ENCODE measurements around the gene EEIG1.

Gene EEIG1

DNA sequence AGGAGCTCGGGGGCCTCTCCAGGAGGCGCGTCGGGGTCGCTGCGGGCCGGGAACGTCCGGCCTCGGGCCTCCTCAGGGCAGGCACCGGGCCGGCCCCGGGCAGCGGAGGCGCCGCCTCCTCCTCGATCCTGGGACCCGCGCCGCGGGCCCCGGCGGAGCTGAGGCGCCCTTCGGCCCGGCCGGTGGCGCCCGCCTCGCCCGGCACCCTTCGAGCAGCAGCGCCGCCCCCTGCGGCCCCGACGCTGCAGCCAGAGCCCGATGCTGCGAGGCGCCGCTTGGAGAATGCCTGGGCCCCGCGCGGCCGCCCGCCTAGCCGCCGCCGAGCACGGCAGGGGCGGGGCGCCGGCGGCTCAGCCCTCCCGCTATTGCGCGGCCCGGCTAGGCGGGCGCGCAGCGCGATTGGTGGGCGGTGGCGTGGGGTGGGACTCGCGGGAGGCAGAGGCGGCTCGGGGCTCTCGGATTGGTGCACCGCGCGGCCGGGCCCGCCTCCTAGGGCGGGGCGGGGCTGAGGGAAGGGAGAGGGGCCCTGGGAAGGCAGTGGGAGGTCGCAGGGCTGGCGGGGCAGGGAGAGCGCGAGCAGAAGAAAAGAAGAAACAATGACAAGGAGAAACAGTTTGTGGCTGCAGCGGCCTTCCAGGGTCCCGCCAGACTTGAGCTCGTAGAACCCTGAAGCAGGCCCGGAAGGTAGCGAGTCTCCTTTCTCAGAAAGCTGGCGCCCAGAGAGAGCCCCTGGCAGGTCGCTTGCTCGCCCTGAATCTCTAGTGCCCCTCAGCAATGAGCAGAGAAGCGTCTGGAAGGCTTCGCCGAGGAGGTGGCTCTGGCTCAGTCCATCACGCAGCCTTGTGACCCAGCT lies at the start of gene EEIG1:
Gene EEIG1, minus strand, starts transcription at position 284 of the 853 bp plus-strand sequence. CDS start 852 bp downstream, outside the sequence.
- ChIA-PET CTCF (interaction anchor here (0.6 to 1.4 kb wide), 2 partner anchors 38 to 370 kb away, joined by 3 read pairs; no protein-coding TSS in a partner anchor), POLR2A (interaction anchor here (1.0 to 1.9 kb wide), 7 partner anchors 10 to 178 kb away, joined by 3 to 6 read pairs (median 3); no protein-coding TSS in a partner anchor)

DNA sequence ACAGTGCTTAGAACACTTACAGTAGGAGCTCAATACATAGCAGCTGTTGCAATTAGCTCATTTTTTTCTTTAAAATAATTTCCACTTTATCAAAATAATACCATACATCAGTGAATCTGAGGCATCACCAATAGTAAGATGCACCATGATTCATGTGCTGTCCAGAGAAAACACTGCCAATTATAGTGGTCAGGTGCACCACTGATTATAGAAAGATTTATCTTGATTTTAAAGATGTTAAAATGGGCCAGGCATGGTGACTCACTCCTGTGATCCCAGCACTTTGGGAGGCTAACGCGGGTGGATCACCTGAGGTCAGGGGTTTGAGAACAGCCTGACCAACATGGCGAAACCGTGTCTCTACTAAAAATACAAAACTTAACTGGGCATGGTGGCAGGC lies 46.9 kb upstream of the EEIG1 start:
- no peak for TF ChIP-seq NFRKB (IDR thresholded peaks at IDR 0.05)
- TF ChIP-seq ZNF384 (IDR thresholded peaks at IDR 0.05) = no peak
- no peak for TF ChIP-seq TARDBP (IDR thresholded peaks at IDR 0.05)
- TF ChIP-seq FOXA1 (IDR thresholded peaks at IDR 0.05) = no peak
- no peak for TF ChIP-seq FOXK2 (IDR thresholded peaks at IDR 0.05)
- TF ChIP-seq L3MBTL2 (conservative IDR thresholded peaks at IDR 0.05) = no peak
- TF ChIP-seq ARNT (IDR thresholded peaks at IDR 0.05) = no peak
- TF ChIP-seq HDGF (IDR thresholded peaks at IDR 0.05; ENCODE audit: borderline replicate concordance) = no peak
- TF ChIP-seq ELF4 (IDR thresholded peaks at IDR 0.05) = no peak
- TF ChIP-seq, protein P1, sequence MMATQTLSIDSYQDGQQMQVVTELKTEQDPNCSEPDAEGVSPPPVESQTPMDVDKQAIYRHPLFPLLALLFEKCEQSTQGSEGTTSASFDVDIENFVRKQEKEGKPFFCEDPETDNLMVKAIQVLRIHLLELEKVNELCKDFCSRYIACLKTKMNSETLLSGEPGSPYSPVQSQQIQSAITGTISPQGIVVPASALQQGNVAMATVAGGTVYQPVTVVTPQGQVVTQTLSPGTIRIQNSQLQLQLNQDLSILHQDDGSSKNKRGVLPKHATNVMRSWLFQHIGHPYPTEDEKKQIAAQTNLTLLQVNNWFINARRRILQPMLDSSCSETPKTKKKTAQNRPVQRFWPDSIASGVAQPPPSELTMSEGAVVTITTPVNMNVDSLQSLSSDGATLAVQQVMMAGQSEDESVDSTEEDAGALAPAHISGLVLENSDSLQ (IDR thresholded peaks at IDR 0.05) = no peak
- TF ChIP-seq FOXM1 (IDR thresholded peaks at IDR 0.05; ENCODE audit: borderline replicate concordance) = no peak
- no peak for TF ChIP-seq SP1 (IDR thresholded peaks at IDR 0.05)
- TF ChIP-seq CTBP1 (IDR thresholded peaks at IDR 0.05; ENCODE audit: borderline replicate concordance) = no peak
- no peak for TF ChIP-seq SUZ12 (IDR thresholded peaks at IDR 0.05)
- no peak for TF ChIP-seq BHLHE40 (IDR thresholded peaks at IDR 0.05; ENCODE audit: borderline replicate concordance)
- ChIA-PET CTCF (interaction anchor here (0.8 kb wide), 1 partner anchor 84 kb away, joined by 4 read pairs; no protein-coding TSS in a partner anchor), POLR2A (interaction anchor here (1.4 kb wide), 1 partner anchor 48 kb away, joined by 3 read pairs; the partner anchor contains the start of gene EEIG1)
- DNase-seq (ENCODE audit: extremely low spot score) = no peak

More for the DNA sequence above, at the start of gene EEIG1:
- DNase-seq (ENCODE audit: extremely low spot score) = peak; percentile 98
- TF ChIP-seq, protein P1 (IDR thresholded peaks at IDR 0.05) = no peak
- TF ChIP-seq ELF4 (IDR thresholded peaks at IDR 0.05) = no peak
- no peak for TF ChIP-seq LEF1 (IDR thresholded peaks at IDR 0.05; ENCODE audit: borderline replicate concordance)
- TF ChIP-seq BHLHE40 (IDR thresholded peaks at IDR 0.05; ENCODE audit: borderline replicate concordance) = no peak
- TF ChIP-seq FOXK2 (IDR thresholded peaks at IDR 0.05) = no peak
- TF ChIP-seq CTBP1 (IDR thresholded peaks at IDR 0.05; ENCODE audit: borderline replicate concordance) = no peak
- TF ChIP-seq FOXA1 (IDR thresholded peaks at IDR 0.05) = no peak
- no peak for TF ChIP-seq FOXM1 (IDR thresholded peaks at IDR 0.05; ENCODE audit: borderline replicate concordance)
- no peak for TF ChIP-seq SP1 (IDR thresholded peaks at IDR 0.05)
- TF ChIP-seq TARDBP (IDR thresholded peaks at IDR 0.05) = no peak
- TF ChIP-seq NFRKB (IDR thresholded peaks at IDR 0.05) = no peak
- TF ChIP-seq ZNF384 (IDR thresholded peaks at IDR 0.05) = no peak
- no peak for TF ChIP-seq HDGF (IDR thresholded peaks at IDR 0.05; ENCODE audit: borderline replicate concordance)

DNA sequence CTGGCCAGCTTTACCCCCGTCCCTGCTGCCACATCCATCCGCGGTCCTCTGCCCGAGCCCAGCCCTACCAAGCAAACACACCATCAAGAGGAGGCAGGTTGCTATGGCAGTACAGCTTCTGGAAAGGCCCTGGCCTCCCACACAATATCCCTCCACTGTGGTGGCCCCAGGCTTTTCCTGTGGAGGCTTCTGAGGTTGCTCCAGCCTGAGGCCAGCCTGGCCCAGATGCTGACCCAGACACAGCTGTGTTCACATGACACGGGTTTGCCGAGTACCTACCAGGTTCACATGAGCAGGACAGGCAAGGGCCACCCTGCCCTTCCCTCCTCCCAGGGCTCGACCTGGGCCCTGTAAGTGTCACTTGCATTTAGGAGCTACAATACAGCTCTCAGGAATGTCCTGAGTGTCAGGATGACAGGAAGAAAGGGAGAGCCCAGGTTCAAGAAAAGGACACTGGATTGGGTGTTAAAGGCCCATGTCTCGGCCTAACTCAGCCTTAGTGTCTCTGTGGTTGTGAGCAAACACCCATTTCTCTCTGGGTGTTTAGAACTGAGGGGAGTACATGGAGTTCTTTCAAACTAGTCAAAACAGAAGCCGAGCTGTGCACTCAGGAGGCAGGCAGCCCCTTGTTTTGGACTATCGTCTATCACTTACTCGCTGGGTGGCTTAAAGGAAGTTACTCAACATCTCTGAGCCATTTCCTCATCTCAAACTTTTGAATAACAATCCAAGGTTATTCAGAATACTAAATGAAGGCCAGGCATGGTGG lies 46.2 kb upstream of the EEIG1 start:
- DNase-seq (ENCODE audit: extremely low spot score) = no peak
- ChIA-PET CTCF (interaction anchor here (0.8 kb wide), 1 partner anchor 83 kb away, joined by 4 read pairs; no protein-coding TSS in a partner anchor), POLR2A (interaction anchor here (1.4 kb wide), 1 partner anchor 47 kb away, joined by 3 read pairs; the partner anchor contains the start of gene EEIG1)

DNA sequence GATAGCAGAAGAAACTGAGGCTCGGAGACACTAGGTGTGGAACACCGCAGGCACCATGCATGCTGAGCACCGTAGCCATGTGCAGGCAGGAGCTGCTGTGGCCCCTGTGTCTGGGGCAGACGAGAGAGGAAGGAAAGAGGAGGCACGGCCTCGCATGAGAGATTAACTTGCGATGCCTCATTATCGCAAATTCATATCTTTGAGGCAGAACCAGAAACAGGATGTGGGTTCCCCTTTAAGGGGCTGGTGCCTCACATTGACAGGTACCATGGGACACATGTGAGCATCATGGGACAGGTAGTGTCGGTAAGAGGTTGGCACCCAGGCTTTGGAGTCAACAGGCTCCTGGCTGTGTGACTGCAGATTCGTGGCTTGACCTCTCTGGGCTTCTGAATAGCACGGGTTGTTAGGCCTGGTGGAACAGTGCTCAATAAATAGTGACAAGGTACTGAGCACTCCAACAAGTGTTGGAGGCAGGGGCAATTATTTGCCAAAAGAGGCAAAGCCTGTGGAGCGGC lies 45.5 kb upstream of the EEIG1 start:
- ChIA-PET POLR2A (no interaction called here), CTCF (interaction anchor here (0.7 kb wide), 1 partner anchor 1620 kb away, joined by 4 read pairs; no protein-coding TSS in a partner anchor)
- no peak for TF ChIP-seq FOXA1 (IDR thresholded peaks at IDR 0.05)
- no peak for TF ChIP-seq SUZ12 (IDR thresholded peaks at IDR 0.05)
- TF ChIP-seq L3MBTL2 (conservative IDR thresholded peaks at IDR 0.05) = no peak
- TF ChIP-seq LEF1 (IDR thresholded peaks at IDR 0.05; ENCODE audit: borderline replicate concordance) = no peak
- TF ChIP-seq ELF4 (IDR thresholded peaks at IDR 0.05) = no peak
- no peak for TF ChIP-seq CTBP1 (IDR thresholded peaks at IDR 0.05; ENCODE audit: borderline replicate concordance)
- TF ChIP-seq ARNT (IDR thresholded peaks at IDR 0.05) = no peak
- TF ChIP-seq, protein P1 (IDR thresholded peaks at IDR 0.05) = no peak
- TF ChIP-seq HDGF (IDR thresholded peaks at IDR 0.05; ENCODE audit: borderline replicate concordance) = no peak
- no peak for TF ChIP-seq ZNF384 (IDR thresholded peaks at IDR 0.05)
- no peak for TF ChIP-seq NFRKB (IDR thresholded peaks at IDR 0.05)
- TF ChIP-seq FOXM1 (IDR thresholded peaks at IDR 0.05; ENCODE audit: borderline replicate concordance) = no peak
- no peak for TF ChIP-seq SP1 (IDR thresholded peaks at IDR 0.05)
- no peak for TF ChIP-seq BHLHE40 (IDR thresholded peaks at IDR 0.05; ENCODE audit: borderline replicate concordance)
- no peak for TF ChIP-seq TARDBP (IDR thresholded peaks at IDR 0.05)
- TF ChIP-seq FOXK2 (IDR thresholded peaks at IDR 0.05) = no peak
- no peak for DNase-seq (ENCODE audit: extremely low spot score)

More for the DNA sequence above, 46.2 kb upstream of the EEIG1 start:
- TF ChIP-seq SUZ12 (IDR thresholded peaks at IDR 0.05) (no peak), L3MBTL2 (conservative IDR thresholded peaks at IDR 0.05) (no peak), FOXK2 (IDR thresholded peaks at IDR 0.05) (no peak), ELF4 (IDR thresholded peaks at IDR 0.05) (no peak), CTBP1 (IDR thresholded peaks at IDR 0.05; ENCODE audit: borderline replicate concordance) (no peak), NFRKB (IDR thresholded peaks at IDR 0.05) (no peak)
- TF ChIP-seq, protein P1 (IDR thresholded peaks at IDR 0.05) = no peak
